GM12878 (cell line): ENCODE results near the gene SPN. TPM values are rescaled to one million over a fixed set of nuclear protein-coding genes. Genes with fewer than 3 reads are reported as not detected.

Source experiments
- ATAC-seq: fragments of 200-7000 bp; cut with Tn5 transposase; 3 replicates; pipeline ENCODE4 v1.9.1; 2020; ENCODE audit warnings: mild to moderate bottlenecking, moderate library complexity
- BruUV-seq: library from RNA; stranded (reverse); fragments of 400-500 nt; replicated peaks from 2 replicates; lab custom pipeline; 2021; lab: Mats Ljungman, UMichigan
- CTCF ChIA-PET: fragments of 300-600 bp; sonication (Branson Sonifier 250); formaldehyde crosslinking; extraction: SDS; loops from one replicate; lab custom pipeline; 2021; ENCODE audit warnings: inconsistent platforms; lab: Yijun Ruan, JAX
- POLR2A ChIA-PET: fragments of 350-600 bp; formaldehyde crosslinking; extraction: SDS; loops from one replicate; lab custom pipeline; 2021; ENCODE audit warnings: inconsistent platforms; lab: Charles Lee
- RAD21 ChIA-PET: fragments of 300-600 bp; sonication (Branson Sonifier 250); formaldehyde crosslinking; loops from one replicate; lab custom pipeline; 2023; ENCODE audit warnings: antibody characterized with exemption; ENCODE audit not compliant: unreplicated experiment; lab: Charles Lee
- SMC1A ChIA-PET: fragments of 300-600 bp; sonication (Branson Sonifier 250); formaldehyde crosslinking; loops from one replicate; lab custom pipeline; 2023; ENCODE audit not compliant: unreplicated experiment, uncharacterized antibody; lab: Charles Lee
- DNase-seq: peaks from one replicate; pipeline ENCODE4 v3.0.0-alpha.2; 2011; ENCODE audit warnings: low read depth, low spot score
- FAIRE-seq: peaks from 3 replicates; lab custom pipeline; 2011; peaks lifted over from hg19 to GRCh38; lab: Jason Lieb, UNC
- H2AFZ ChIP-seq: 2 replicates; pipeline ENCODE4 v1.6.0; 2011; ENCODE audit warnings: low read depth, low read length, control low read depth; ENCODE audit not compliant: control insufficient read depth
- H3K27ac ChIP-seq: 2 replicates; pipeline ENCODE4 v1.5.1; 2011; ENCODE audit warnings: control low read depth; ENCODE audit not compliant: control insufficient read depth, insufficient read depth
- H3K27me3 ChIP-seq, 2 experiments: replicated peaks in 1 of 2; 2 replicates each; pipeline versions ENCODE4 v1.6.0 to v1.6.1; 2011; ENCODE audit warnings: low read length in 1 of 2; ENCODE audit not compliant: control insufficient read depth in 2 of 2, insufficient read depth in 2 of 2
- H3K36me3 ChIP-seq, 2 experiments: 2 replicates each; pipeline ENCODE4 v1.5.1; 2011; ENCODE audit warnings: low read length in 1 of 2; ENCODE audit not compliant: control insufficient read depth in 2 of 2, insufficient read depth in 2 of 2
- H3K4me1 ChIP-seq: 2 replicates; pipeline ENCODE4 v1.6.1; 2011; ENCODE audit warnings: mild to moderate bottlenecking, low read length, moderate library complexity, mixed read lengths; ENCODE audit not compliant: control insufficient read depth, insufficient read depth
- H3K4me2 ChIP-seq: 2 replicates; pipeline ENCODE4 v1.6.0; 2011; ENCODE audit warnings: control low read depth; ENCODE audit not compliant: control insufficient read depth, insufficient read depth
- H3K4me3 ChIP-seq: fragments of 200-600 bp; sonication (generic); 2 replicates; pipeline ENCODE4 v1.5.1; 2016
- H3K79me2 ChIP-seq: 2 replicates; pipeline ENCODE4 v1.6.0; 2011; ENCODE audit warnings: low read length; ENCODE audit not compliant: control insufficient read depth, insufficient read depth
- H3K9ac ChIP-seq: 2 replicates; pipeline ENCODE4 v1.8.0; 2011; ENCODE audit warnings: low read length, control low read depth, mixed read lengths; ENCODE audit not compliant: control insufficient read depth, insufficient read depth
- H3K9me3 ChIP-seq: replicated peaks from 3 replicates; pipeline ENCODE4 v1.5.1; 2011; ENCODE audit warnings: mild to moderate bottlenecking, low read length; ENCODE audit not compliant: control insufficient read depth, insufficient read depth
- H4K20me1 ChIP-seq: 2 replicates; pipeline ENCODE4 v1.6.0; 2011; ENCODE audit not compliant: control insufficient read depth, insufficient read depth
- CHD4 ChIP-seq: fragments of 200-600 bp; sonication (generic); IDR thresholded peaks from 2 replicates; pipeline ENCODE4 v1.6.1; 2016; ENCODE audit warnings: mild to moderate bottlenecking
- IKZF1 ChIP-seq: fragments of 450-650 bp; conservative IDR thresholded peaks from 2 replicates; pipeline ENCODE4 v1.6.1; 2017; ENCODE audit warnings: antibody characterized with exemption, mild to moderate bottlenecking
- IKZF2 ChIP-seq, 2 experiments: fragments of 450-650 bp; IDR thresholded peaks; 2 replicates each; pipeline ENCODE4 v1.6.1; 2017; ENCODE audit warnings: mild to moderate bottlenecking in 2 of 2, moderate library complexity in 2 of 2
- JUND ChIP-seq: IDR thresholded peaks from 2 replicates; pipeline ENCODE4 v1.6.1; 2012; ENCODE audit warnings: low read depth, mild to moderate bottlenecking, low read length, improper control_type of control experiment, moderate library complexity
- KDM1A ChIP-seq: fragments of 200-600 bp; sonication (generic); IDR thresholded peaks from 2 replicates; pipeline ENCODE4 v1.6.1; 2016; ENCODE audit warnings: borderline replicate concordance
- MTA3 ChIP-seq: IDR thresholded peaks from 2 replicates; pipeline ENCODE4 v1.6.1; 2012; ENCODE audit warnings: low read length, inconsistent platforms, borderline replicate concordance
- NKRF ChIP-seq: fragments of 450-650 bp; conservative IDR thresholded peaks from 2 replicates; pipeline ENCODE4 v1.6.1; 2017; ENCODE audit warnings: mild to moderate bottlenecking, moderate library complexity
- PAX5 ChIP-seq: IDR thresholded peaks from 2 replicates; pipeline ENCODE4 v1.6.1; 2011; ENCODE audit warnings: low read depth, low read length, borderline replicate concordance
- POLR2A ChIP-seq: IDR thresholded peaks from 2 replicates; pipeline ENCODE4 v1.6.1; 2011; ENCODE audit warnings: low read depth, mild to moderate bottlenecking, low read length
- SIN3A ChIP-seq: IDR thresholded peaks from 2 replicates; pipeline ENCODE4 v1.6.1; 2012; ENCODE audit warnings: low read depth, low read length, improper control_type of control experiment
- SMC3 ChIP-seq: IDR thresholded peaks from 2 replicates; pipeline ENCODE4 v1.6.1; 2011; ENCODE audit warnings: low read length, improper control_type of control experiment, borderline replicate concordance
- SREBF2 ChIP-seq: IDR thresholded peaks from 2 replicates; pipeline ENCODE4 v1.6.1; 2012; ENCODE audit warnings: mild to moderate bottlenecking, low read length
- STAT3 ChIP-seq: IDR thresholded peaks from 2 replicates; pipeline ENCODE4 v1.6.1; 2011; ENCODE audit warnings: low read depth, low read length, improper control_type of control experiment
- YY1 ChIP-seq: IDR thresholded peaks from 2 replicates; pipeline ENCODE4 v1.6.1; 2011; ENCODE audit warnings: low read depth, mild to moderate bottlenecking, low read length
- ZNF592 ChIP-seq: fragments of 450-650 bp; IDR thresholded peaks from 2 replicates; pipeline ENCODE4 v1.6.1; 2017; ENCODE audit warnings: mild to moderate bottlenecking, moderate library complexity
- WGBS: methylation state at CpG from one replicate; pipeline ENCODE4 v1.1.6; 2016; ENCODE audit warnings: low lambda C conversion rate; ENCODE audit not compliant: insufficient replicate concordance, insufficient coverage; ENCODE audit errors: missing lambda C conversion rate; 5-methylcytosine and 5-hydroxymethylcytosine counted together
- in situ Hi-C: fragments of 300-500 bp; cut with MboI; formaldehyde crosslinking; loops from 9 replicates; pipeline ENCODE4 v1.14.3; 2018; ENCODE audit warnings: mixed read lengths
- intact Hi-C: fragments of 100-400 bp; cut with micrococcal nuclease; formaldehyde crosslinking; loops from one replicate; pipeline ENCODE4 v1.14.2; 2022; ENCODE audit not compliant: unreplicated experiment
- polyA plus RNA-seq, 11 experiments: library from polyadenylated mRNA; depleted of rRNA in 4 of 11; unstranded in 6 of 11; stranded (reverse) in 5 of 11; fragments of >200 nt; fragmentation: Nextera tagmentation in 4 of 11; fragmentation: Illumina TruSeq in 1 of 11; extraction: Ambion mirVana in 4 of 11; extraction: Trizol in 1 of 11; gene quantifications; 1 replicate in 1 of 11; 2 replicates in 10 of 11; pipeline versions ENCODE4 v1.2.1 to v1.2.3, GENCODE V29; 2011 to 2016; ENCODE audit warnings: inconsistent platforms in 2 of 11, missing spikeins in 2 of 11, low read depth in 1 of 11
- total RNA-seq, 4 experiments: library from RNA; depleted of rRNA in 3 of 4; stranded (reverse); fragments of >200 nt in 3 of 4; fragmentation: Illumina TruSeq in 1 of 4; extraction: Trizol in 1 of 4; gene quantifications; 2 replicates each; pipeline versions ENCODE4 v1.2.1 to v1.2.3, GENCODE V29; 2013 to 2021
- TF ChIP-seq, protein P1 (sequence below), 3 experiments: IDR thresholded peaks in 2 of 3; conservative IDR thresholded peaks in 1 of 3; 2 replicates each; pipeline ENCODE4 v1.5.1; 2011; ENCODE audit warnings: low read depth in 3 of 3, low read length in 3 of 3, mild to moderate bottlenecking in 3 of 3, control low read depth in 2 of 3, moderate library complexity in 2 of 3, inconsistent platforms in 1 of 3, mixed read lengths in 1 of 3; ENCODE audit not compliant: control insufficient read depth in 2 of 3, insufficient read depth in 1 of 3; ENCODE audit errors: extremely low read depth in 1 of 3

Gene SPN
- total and polyA plus RNA-seq, 10 of the 15 experiments (the other 5 are each of a cell fraction or from before 2014, with no cell fraction given), result 16.2 to 173 (median 92.7) TPM

- no TSS peak for BruUV-seq
- H3K36me3 ChIP-seq, result no peaks in the 10 kb centered on the region; a peak in 1 of 4 replicates
- ChIA-PET POLR2A (interaction anchor here (0.6 to 2.6 kb wide), 5 partner anchors 9 to 985 kb away, joined by 3 to 10 read pairs (median 3); partner anchors contain the start of gene SPN), CTCF (interaction anchor here (0.6 to 5.2 kb wide), 27 partner anchors 9 to 332 kb away, joined by 3 to 27 read pairs (median 5); partner anchors contain the start of genes KIF22, PAGR1 and QPRT), RAD21 (interaction anchor here (0.6 to 2.5 kb wide), 18 partner anchors 10 to 148 kb away, joined by 3 to 11 read pairs (median 4); partner anchors contain the start of genes PAGR1 and SPN), SMC1A (interaction anchor here (0.7 to 2.8 kb wide), 17 partner anchors 9 to 332 kb away, joined by 3 to 11 read pairs (median 5); partner anchors contain the start of gene PAGR1)
- no peaks in the 10 kb centered on the region for H3K79me2 ChIP-seq
- no peaks in the 10 kb centered on the region for H3K27me3 ChIP-seq
- intact Hi-C loops (loop anchor here (1.0 to 5.0 kb wide), 5 partner anchors 21 to 322 kb away; partner anchors contain the start of genes C16orf92, KIF22 and MAZ), in situ Hi-C loops (no loop called here)
- no peaks in the 10 kb centered on the region for H4K20me1 ChIP-seq
- no peak overlapping the region for H3K9ac ChIP-seq
- no peak overlapping the region for H3K4me2 ChIP-seq
- WGBS, result 15% methylated on average over 14 of the region's 14 CpGs
- peaks cover 13% of the 10 kb centered on the region for H3K4me1 ChIP-seq
- ATAC-seq, result peak; percentile 54
- no peak overlapping the region for H3K4me3 ChIP-seq
- H3K27ac ChIP-seq, result no peak overlapping the region
- no peak overlapping the region for H2AFZ ChIP-seq
- DNase-seq, result no peak
- H3K9me3 ChIP-seq, result peaks cover 1% of the 10 kb centered on the region; the same call in 2 of the 3 replicates
- no peak for FAIRE-seq
- TF ChIP-seq SREBF2 (no peak), YY1 (peak; percentile 59; the same call in 1 of the 2 replicates), STAT3 (no peak), ZNF592 (no peak), NKRF (no peak), SMC3 (peak; percentile 71), IKZF2 (IDR thresholded peaks at IDR 0.05) (no peak; a peak in 1 of 4 replicates), POLR2A (no peak), KDM1A (no peak), JUND (no peak), SIN3A (no peak), MTA3 (no peak), IKZF1 (peak; percentile 41; the same call in 1 of the 2 replicates), PAX5 (no peak), CHD4 (no peak)
- TF ChIP-seq, protein P1, sequence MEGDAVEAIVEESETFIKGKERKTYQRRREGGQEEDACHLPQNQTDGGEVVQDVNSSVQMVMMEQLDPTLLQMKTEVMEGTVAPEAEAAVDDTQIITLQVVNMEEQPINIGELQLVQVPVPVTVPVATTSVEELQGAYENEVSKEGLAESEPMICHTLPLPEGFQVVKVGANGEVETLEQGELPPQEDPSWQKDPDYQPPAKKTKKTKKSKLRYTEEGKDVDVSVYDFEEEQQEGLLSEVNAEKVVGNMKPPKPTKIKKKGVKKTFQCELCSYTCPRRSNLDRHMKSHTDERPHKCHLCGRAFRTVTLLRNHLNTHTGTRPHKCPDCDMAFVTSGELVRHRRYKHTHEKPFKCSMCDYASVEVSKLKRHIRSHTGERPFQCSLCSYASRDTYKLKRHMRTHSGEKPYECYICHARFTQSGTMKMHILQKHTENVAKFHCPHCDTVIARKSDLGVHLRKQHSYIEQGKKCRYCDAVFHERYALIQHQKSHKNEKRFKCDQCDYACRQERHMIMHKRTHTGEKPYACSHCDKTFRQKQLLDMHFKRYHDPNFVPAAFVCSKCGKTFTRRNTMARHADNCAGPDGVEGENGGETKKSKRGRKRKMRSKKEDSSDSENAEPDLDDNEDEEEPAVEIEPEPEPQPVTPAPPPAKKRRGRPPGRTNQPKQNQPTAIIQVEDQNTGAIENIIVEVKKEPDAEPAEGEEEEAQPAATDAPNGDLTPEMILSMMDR (IDR thresholded peaks at IDR 0.05 in 2 of 3, conservative IDR thresholded peaks at IDR 0.05 in 1 of 3; ENCODE audit: control insufficient read depth in 2 of 3, extremely low read depth in 1 of 3, insufficient read depth in 1 of 3, low read depth in 3 of 3, low read length in 3 of 3), result peak; percentile 69 to 76 (median 73)
Measured at GRCh38 chr16:29700253-29700987, 37.4 kb downstream of the SPN start.
